GM21423 (cell line): Measurements from ENCODE around the gene FAAP100.

Experiments used
- ATAC-seq: cut with Tn5 transposase; IDR thresholded peaks from one replicate; pipeline ENCODE4 v1.9.1; 2021; ENCODE audit warnings: mild to moderate bottlenecking, moderate library complexity; ENCODE audit not compliant: unreplicated experiment

Gene FAAP100

DNA sequence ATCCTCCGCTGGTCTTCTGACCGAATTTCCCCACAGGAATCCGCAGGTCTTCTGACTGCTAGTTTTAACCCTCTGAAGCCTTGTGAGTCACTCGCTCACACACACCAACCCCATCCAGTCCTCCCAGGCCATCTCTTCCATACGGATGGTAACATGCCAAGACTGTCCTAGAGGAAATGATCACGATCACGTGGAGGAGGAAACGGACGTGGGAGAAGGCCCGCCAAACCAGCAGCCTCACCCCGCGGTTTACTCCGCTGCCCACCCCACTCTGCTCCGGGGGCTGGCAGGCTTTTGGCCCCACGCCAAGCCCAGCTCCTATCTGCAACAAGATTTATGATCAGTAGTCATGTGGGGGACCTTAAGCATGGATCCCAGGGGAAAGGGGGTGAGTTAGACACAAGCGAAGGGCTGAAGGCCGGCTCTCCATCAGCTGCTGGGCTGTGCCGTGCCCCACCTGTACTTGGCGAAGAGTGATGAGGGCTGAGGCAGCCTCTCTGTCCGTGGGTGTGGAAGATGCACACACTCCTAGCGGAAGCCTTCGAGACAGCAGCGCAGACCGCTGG is 1.5 kb upstream of the FAAP100 start:
- ATAC-seq: no peak

DNA sequence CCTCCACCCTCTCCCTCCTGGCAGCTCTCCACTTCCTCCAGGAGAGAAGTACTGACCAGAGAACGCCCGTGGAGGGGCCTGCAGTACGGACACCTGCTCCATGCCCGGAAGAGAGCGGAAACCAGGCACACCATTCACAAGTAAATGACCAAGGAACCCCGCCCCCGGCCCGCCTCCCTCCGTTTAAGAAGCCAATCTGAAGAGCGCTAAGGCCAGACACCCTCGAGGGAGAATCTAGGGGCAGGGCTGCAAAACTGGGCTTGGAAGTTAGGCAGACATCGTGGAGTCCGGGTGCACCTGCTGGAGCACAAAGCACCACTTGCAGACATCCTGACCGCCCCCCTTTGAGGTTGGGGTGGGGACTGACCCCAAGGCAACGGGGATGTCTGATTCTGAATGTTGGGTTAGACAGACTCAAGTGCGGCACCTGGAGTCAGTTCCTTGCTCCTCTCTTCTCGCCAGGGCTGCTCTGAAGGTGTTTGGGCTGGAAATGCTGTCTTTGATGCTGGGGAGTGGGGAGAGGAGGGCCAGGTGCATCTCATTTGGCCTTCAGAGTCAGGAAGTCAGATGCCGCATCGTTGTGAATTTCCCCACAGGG is 964 bp upstream of the FAAP100 start:
- ATAC-seq: peak; percentile 35

DNA sequence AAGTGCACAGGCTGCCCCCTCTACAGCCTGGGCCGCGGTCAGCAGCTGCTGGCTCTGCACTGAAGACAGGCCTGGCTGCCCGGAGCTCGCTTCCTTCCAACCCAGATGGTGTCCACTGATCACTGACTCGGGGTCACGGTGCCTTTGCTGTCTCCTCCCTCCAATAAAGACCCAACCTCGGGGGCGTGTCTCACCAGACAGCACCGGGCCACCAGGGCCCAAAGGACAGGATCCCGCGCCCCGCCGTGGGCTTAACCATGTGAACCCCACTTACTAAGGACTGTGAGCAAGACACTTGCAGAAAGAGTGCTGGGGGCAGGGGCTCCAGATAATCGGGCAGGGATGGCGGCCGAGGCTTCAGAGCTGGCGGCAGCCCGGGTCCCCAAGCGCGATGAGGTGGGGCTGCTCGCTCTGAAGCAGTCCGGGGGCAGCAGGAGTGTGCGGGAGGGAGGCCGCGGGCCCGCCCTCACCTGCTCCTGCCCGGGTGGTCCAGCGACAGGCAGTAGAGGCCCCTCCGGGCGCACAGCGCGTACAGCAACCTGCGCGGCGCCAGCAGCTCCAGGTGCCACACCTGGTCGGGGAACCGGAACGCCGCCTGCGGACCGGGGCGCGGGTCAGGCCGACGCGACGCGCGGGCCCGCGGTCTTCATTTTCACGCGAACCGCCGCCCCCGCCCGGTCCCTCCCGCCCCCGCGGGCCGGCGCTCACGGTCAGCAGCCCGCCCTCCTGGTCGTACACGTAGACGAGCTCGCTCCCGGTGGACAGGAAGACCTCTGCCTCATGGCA is 502 bp downstream of the FAAP100 start:
- peak; percentile 4 for ATAC-seq

DNA sequence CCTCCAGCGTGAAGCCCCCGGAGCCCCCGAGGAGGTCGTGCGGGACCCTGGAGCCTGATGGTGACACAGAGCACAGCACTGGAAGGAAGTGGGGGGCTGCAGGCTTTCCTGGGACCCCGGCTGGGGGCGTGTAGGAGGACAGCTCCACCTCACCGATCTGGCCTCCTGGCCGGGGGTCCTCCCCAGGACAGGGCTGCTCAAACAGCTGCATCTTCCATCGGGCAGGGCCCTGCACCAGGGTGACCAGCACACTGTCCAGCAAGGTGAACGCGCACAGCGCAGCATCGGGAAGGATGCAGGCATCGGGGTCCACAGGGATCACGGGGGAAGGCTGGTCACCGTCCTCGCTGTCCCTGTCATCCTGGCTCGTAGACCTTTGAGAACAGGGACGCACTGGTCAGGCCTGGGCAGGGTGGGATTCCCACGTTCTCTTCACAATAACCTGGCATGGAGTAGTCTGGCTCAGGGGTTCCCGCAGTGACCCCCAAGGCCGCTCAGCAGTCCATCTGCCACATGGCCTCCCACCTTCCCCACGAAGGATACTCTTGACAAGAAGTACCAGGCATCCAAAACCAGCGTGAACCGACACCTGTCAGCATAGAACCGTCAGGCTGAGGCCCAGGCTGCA is 1.2 kb downstream of the FAAP100 start:
- no peak for ATAC-seq

DNA sequence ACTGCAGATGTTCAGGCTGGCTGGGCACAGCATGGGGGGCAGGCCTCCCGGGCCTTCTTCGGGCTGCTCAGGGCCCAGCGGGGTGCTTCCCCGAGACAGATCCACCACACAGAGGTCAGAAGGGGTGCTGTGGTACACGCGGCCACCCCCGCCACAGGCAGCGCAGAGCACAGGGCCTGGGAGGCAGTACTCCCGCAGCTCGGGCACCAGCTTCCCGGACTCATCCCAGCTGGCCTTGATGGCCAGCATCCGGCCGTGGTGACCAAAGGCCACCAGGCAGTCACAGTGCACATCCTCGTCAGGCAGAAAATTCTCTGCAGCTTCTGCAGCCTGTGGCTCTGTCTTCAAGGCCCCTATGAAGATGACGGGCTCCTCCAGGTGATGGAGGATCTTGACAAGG is 1.9 kb downstream of the FAAP100 start:
- no peak for ATAC-seq

DNA sequence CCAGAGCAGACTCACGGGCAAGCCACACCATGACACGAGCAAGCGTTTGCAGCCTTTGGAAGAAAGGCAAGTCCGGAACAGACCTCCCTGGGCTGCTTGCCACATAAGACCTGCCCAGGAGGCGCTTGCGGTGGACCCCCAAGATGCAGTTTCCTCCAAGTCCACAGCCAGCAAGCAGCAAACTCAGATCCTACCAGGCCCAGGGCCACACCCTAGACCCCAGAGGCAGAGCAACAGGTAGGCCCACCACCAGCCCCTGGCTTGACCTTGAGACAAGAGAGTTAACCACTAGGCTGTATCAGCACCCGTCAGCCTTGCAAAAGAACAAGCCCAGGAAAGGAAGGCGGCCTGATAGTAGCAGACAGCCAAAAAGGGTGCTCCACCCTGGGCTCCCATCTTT is 2.3 kb downstream of the FAAP100 start:
- ATAC-seq: no peak

DNA sequence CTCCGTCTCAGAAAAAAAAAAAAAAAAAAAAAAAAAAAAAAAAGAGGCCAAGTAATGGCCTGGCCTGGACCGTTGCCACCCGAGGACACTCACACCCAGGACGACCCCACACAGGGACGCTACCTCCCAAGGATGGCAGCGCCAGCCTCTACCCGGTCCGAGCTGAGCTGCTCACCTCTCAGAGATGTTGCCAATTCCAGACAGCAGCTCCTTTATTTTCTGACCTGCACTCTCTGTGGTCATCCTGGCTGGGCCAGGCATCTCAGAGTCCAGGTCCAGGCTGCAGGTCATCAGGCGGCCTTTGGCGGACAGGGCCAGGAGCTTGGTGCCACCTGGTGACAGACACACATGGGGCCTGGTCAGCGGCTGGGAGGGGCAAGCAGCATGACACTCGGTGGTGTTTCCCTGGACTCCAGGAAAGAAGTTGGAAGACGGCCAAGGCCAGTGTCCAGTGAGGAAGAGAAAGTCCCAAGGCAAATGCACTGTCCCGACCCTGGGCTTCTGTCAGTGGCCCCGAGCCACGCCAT is 3.1 kb downstream of the FAAP100 start:
- no peak for ATAC-seq

DNA sequence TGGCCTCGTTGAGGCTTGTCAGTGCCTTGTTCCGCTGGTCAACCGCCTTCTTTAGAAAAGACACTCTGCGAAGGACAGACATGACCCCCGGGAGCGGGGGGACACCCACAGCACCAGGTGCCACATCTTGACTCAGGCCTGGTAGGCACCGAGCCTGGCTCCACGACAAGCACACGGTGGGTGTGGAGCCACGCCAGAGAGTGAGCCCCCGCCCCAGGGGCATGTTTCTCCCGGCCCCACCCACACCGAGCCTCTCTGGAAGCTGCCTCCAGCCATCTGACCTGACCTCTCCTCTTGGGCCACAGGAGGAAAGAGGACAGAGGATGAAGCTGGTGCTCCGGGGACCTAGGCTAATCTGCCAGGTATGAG is 4.6 kb downstream of the FAAP100 start:
- ATAC-seq: no peak

DNA sequence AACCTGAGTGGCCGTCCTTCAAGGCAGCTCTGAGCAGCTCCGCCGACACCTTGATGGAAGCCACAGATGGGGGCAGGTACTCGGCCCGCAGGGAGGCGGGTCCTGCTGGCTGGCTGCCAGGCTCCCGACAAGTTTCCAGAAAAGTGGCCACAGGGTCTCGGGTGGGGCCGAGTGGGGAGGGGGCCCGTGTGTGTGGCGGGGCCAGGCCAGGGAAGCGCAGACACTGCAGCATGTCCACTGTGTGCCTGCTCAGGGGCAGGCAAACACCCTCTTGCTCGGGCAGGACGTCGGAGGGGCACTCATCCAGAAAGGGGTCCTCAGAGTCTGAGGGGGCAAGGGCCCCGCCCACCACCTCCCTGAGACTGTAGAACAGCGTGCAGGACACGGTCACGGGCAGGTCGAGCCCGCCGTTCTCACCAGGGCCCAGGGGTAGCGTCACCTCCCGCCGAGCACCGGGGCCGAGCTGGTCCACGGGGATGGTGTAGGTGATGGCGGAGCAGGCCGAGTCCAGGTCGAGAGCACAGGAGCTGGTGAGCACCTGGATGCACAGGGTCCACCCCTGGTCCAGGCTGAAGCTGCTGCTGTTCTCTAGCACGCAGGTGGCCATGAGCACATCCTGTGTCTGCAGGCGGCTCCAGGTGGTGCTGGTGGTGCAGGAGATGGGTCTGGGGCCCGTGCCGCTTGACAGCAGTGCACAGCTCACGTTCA is 5.1 kb downstream of the FAAP100 start:
- ATAC-seq: no peak

DNA sequence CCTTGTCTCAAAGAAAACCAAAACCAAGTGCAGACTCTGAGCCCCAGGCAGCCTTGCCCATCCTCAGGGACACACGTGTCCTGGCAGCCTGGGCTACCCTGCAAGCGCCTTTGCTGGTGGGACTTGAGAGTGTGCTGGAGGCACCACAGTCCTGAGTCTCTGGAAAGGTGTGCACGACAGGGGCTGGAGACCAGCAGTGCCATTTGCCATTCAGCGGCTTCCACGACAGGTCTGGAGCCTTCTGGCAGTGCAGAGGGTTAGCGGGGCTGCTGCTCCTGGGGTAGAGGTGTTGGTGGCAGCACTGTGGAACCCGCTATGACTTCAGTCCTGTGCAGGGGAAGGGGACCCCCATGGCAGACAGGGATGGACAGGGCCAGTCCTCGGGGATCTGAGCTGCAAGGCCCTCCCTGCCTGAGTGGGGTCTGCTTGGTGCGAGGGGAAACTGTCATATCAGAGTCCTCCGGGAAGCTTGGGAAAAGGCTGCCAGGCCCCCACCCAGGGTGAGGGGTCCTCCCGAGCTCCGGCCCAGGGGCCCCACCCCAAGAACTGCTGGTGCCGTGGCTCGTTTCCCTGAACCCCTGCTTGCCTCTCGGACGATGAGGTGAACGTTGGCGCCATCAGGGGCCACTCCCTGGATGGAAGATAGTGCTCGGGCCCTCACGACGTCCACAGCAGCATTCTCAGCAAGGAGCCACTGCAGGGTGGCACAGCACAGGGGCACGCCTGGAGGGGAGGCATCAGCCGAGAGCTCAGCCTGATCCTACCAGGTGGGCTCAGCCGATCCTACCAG is 6.8 kb downstream of the FAAP100 start:
- no peak for ATAC-seq

DNA sequence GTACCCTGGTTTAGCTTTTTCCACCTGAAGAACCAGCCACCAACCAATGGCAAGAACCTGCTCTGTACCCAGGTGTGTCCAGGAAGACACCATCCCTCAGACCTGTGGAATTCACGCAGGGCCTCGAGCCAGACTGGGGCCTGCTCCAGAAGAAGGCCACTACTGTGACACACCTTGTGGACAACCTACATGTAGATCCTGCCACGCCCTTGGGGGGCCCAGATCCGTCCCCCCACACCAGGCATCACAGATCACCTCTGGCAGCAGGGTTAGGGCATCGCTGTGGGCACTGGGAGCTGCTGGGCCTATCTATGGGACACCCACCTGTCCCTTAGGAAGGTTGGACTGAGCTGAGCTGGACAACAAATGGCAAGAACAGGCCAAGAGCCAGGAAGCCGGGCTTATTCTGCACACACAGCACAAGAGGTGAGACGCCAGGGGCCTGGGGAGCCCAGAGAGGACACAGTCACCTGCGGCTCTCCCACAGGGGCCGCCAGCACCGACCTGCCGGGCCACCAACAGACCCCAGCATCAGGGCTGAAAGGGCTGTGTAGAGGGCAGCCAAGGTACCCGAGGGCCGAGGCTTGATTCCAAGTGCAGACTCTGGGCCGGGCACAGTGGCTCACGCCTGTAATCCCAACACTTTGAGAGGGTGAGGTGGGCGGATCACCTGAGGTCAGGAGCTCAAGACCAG is 7.7 kb downstream of the FAAP100 start:
- ATAC-seq: no peak

DNA sequence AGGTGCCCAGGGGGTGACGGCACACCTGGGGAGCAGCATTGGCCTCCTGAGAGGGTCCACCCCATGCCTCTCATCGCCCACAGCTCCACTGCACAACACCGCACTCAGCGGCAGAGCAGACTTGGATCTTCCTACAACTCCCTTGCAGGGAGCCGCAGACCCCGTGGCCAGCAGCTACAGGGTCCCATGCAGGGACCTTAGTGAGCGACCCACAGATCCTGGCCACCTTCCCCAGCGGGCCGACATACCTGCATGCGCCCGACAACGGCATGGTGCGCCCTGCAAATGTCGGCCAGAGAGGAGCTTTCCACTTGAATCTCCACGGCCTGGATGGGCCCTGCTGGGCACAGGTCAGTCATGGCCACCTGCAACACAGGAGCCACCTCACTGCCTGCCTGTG is 8.4 kb downstream of the FAAP100 start:
- ATAC-seq: no peak

DNA sequence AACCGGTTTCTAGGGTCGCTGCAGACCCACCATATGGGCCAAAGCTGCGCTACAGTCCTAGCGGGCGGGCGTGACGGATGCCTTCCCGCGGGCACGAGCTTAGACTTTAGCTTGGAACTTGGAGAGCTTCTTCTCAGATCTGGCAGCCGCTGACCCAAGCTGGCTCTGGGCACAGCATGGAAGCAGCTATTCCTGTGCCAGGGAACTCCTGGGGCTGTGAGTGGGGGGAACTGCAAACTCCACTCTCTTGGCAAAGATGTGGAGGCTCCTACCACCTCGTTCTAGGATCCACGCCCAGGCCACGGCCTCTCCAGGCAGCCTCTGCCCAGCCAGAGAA is 8.8 kb downstream of the FAAP100 start:
- ATAC-seq: no peak

DNA sequence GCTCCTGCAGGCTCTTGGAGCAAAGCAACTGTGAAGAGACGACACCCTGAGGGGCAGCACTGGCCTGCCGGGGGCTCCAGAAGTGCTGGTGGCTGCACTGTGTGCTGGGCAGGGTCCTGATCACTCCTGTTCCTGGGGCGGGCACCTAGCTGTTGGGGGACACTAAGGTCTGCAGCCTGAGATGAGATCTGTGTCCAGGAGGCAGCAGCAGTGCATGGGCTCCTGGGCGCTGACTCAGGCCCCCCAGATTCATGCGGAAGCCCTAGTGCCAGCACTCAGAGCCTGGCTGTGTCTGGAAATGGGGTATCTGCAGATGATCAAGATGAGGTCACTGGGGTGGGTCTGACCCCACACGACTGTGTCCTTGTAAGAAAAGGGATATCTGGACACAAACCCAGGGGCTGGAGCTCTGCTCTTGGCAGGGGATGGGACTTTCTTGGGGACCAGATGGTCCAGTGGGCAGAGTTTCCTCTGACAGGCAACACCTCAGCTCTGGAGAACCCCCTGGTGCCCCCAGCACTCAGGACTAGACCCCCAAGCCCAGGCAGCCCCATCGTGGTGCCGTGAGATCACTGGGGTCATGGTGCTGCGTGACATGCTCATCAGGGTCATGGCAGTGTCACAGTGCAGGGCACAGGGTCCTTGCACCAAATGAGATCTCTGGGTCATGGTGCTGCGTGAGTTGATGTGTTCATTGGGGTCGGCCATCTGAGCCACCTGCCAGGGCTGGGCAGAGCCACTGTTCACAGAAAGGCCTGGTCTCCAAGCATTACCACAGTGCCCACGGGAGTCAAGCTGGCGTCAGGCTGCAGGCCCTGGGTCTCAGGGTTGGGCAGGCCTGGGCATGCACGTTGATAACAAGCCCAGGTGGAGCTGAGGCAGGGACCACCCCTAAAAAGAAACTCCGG is 9.5 kb downstream of the FAAP100 start:
- ATAC-seq: no peak

DNA sequence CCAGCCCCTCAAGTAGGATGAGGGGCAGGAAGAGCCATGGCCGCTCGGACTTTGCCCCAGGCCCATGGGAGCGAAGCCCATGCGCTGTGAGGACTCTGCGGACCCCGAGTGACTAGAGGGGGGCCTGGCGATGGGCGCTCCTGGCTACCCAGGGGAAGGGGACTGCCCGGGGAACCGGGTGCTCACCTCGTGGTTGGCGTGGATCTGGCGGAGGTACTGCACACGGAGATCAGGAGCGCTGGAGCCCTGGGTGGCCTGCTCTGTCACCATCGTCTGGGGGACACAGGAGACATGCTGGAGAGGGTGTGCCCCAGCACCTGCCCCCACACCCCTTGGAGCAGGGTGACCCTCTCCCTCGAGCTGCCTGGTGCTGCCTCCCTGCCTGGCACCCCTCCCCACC is 11.0 kb downstream of the FAAP100 start:
- no peak for ATAC-seq

DNA sequence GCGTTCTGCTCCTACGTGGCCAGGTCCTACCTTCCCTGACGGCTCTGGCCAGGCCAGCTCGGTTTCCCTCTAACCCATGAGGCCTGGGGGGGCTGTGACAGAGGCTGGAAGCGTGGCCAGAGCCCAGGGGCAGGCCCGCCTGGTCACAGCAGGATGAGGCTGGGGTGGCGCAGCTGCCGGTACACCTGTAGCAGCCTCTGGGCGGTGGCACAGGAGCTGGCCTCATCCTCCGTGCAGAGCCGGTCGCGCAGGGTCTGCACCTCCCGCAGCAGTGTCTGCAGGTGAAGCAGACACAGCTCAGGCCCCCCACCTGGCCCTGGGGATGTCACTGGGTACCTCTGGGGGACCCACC is 11.5 kb downstream of the FAAP100 start:
- ATAC-seq: no peak

DNA sequence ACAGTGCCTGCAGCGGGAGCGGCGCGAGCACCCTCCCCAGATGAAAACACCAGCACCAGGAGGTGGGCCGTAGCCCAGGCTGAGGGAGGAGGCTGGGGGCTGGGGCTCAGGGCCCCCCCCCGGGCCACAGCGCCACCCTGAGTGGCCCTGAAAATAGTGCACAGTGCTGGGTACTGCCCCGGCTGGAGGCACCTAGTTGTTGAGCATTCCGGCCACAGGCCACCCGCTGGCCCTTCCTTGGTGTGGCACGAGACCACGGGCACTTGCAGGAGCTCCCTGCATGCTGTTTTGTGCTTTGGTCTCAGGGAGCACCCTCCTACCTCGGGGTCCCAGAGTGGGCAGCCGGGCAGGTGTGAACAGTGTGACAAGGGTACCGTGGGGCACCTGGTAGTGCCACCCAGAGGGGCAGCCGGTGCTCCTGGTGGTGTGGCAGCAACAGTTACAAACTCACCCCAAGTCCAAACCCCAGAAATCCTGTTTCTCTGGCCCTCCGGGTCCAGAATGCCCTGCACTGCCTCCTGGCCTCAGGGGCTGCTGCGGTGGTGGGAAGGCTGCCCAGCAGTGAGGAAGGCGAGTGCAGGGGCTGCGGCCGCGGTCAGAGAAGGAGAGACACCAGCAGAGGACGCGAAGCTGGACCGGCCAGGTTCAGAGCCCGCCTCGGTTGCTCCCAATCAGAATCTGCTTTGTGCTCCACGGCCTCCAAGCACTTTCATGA is 12.0 kb downstream of the FAAP100 start:
- ATAC-seq: no peak

DNA sequence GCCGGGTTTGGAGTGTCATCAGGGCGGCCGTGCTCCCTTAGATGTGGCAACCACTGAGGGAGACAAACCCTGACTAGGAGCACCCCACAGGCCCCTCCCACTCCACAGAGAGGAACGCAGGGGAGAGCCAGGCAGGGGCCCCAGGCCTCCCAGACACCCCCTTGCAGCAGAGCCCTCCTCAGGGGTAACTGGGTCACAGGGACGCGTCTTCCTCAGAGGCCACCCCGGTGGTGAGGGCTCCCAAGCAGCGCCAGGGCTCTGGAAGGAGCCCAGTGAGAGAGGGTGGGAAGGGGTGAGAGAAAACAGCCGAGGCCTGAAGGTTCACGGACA is 12.6 kb downstream of the FAAP100 start:
- ATAC-seq: no peak
